Activated CD4-positive, alpha-beta T cell treated with anti-CD3 and anti-CD28 coated beads, Interleukin-2, amount 10 ng/mL, durations not matched to agents 7 days and 5 days (primary cell): ENCODE data around the gene MYCBP. TPM values are rescaled to one million over a fixed set of nuclear protein-coding genes. Genes with fewer than 3 reads are reported as not detected.
A peak's percentile ranks its signal among the peaks of the same experiment; 100 is the strongest.

Source experiments
- CTCF ChIA-PET: fragments of 350-600 bp; sonication (Branson Sonifier 250); formaldehyde crosslinking; loops from one replicate; lab custom pipeline; 2021; ENCODE audit warnings: antibody characterized with exemption; lab: Charles Lee
- POLR2A ChIA-PET: fragments of 350-600 bp; sonication (Branson Sonifier 250); formaldehyde crosslinking; loops from one replicate; lab custom pipeline; 2021; ENCODE audit warnings: antibody characterized with exemption; lab: Charles Lee
- DNase-seq: peaks from one replicate; pipeline ENCODE4 v3.0.0-alpha.2; 2020
- H3K27ac Mint-ChIP-seq: one replicate; pipeline ENCODE4 v1.8.0; 2021; ENCODE audit warnings: mild to moderate bottlenecking, moderate library complexity, mixed read lengths
- H3K27me3 Mint-ChIP-seq: one replicate; pipeline ENCODE4 v1.8.0; 2021; ENCODE audit warnings: mixed read lengths
- H3K36me3 Mint-ChIP-seq: one replicate; pipeline ENCODE4 v1.8.0; 2021; ENCODE audit warnings: low read depth, mixed read lengths
- H3K4me1 Mint-ChIP-seq: one replicate; pipeline ENCODE4 v1.8.0; 2021; ENCODE audit warnings: mixed read lengths
- H3K4me3 Mint-ChIP-seq: one replicate; pipeline ENCODE4 v1.8.0; 2021; ENCODE audit warnings: mild to moderate bottlenecking, moderate library complexity, mixed read lengths
- H3K9me3 Mint-ChIP-seq: one replicate; pipeline ENCODE4 v1.8.0; 2021; ENCODE audit warnings: mixed read lengths
- total RNA-seq, 2 experiments: library from RNA; stranded (reverse); gene quantifications; one replicate each; pipeline ENCODE4 v1.2.3, GENCODE V29; 2021

MYCBP gene
- total RNA-seq, 2 experiments from 2014 or later: 40.7 TPM

DNA sequence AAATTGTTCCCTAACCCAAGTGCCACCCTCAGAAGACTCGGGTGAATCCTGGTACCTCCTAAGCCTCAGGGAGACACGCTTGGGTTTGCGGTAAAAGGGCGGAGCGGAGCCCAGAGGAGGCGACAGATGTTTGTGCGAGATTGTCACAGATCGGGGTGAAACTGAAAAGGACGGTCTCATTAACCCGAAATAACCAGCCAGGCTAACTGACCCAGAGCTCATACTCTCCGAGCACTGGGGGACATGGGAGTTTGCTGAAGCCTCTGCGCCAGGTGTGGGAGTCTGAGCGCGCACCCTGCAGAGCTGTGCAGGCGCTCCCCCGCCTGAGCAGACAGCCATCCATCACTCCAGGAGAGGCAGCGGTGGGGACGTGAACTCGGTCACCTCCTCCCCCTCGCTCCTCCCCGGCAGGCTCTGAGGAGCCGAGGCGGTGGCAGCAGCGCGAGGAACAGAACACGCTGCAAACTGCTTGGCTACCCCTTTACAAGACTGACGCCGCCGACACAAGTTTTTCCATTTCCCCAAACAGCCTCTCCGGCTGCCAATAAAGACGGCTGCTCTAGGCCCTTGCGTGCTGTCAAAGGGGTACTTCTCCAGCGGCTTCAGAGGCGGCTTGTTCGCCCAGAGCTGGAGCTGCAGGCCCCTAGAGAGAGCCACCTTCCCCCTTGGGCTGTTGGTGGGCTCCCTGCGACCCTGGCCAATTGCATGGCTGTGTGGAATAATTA lies 57.1 kb downstream of the MYCBP start:
- Mint-ChIP-seq H3K27ac (no peak overlapping the region), H3K27me3 (peaks cover 76% of the 10 kb centered on the region), H3K4me1 (peaks cover 22% of the 10 kb centered on the region), H3K9me3 (no peaks in the 10 kb centered on the region), H3K36me3 (no peaks in the 10 kb centered on the region), H3K4me3 (no peak overlapping the region)
- peak; percentile 13 for DNase-seq
- ChIA-PET POLR2A (no interaction called here), CTCF (no interaction called here)

DNA sequence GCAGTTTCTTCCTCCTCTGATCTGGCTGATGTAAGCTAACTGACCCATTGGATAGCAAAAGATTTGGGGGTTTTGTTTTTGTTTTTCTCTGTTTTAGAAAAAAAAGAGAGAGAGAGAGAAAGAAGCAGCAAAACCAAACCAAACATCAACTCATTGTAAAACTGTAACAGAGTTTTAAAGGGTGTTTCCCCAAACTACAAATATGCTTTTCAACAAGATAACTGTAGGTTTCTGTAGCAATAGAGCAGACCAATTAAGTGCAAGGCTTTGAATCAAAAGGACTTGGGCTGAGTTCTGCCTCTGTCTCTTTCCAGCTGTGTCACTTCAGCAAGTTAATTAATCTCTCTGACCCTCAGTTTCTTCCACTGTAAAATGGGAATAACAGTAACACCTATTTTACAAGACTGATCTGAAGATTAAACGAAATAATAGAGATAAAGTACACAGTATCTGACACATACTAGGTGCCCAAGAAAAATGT lies 58.1 kb downstream of the MYCBP start:
- DNase-seq: no peak
- no peak overlapping the region for H3K27ac Mint-ChIP-seq
- CTCF ChIA-PET: no interaction called here
- peaks cover 22% of the 10 kb centered on the region for H3K4me1 Mint-ChIP-seq
- peaks cover 74% of the 10 kb centered on the region for H3K27me3 Mint-ChIP-seq
- no peaks in the 10 kb centered on the region for H3K9me3 Mint-ChIP-seq
- H3K4me3 Mint-ChIP-seq: no peak overlapping the region
- POLR2A ChIA-PET: no interaction called here
- H3K36me3 Mint-ChIP-seq: no peaks in the 10 kb centered on the region

DNA sequence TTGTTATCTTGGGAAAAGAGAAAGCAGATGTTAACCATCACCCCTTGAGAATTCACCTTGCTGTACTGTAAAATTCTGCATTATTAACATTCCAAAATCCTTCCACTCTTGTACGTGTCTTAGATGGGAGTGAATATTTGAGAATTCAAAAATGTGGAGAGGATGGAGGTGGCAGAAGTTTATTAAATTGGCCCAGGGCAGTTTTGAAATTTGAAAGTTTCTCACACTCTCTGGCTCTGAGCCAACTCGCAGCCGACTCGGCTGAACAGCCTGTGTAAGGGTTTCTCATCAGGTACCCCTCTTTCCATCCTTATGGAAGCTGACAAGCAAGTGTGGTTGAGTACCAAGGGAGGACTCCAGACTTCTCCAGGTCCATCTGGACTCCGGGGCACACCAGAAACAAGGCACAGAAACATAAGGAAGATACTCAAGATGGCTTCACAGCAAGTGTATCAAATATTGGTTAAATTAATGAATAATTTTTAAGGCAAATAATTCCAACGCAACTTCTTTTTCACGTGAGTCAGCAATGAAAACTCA lies 58.6 kb downstream of the MYCBP start:
- Mint-ChIP-seq H3K4me1 (peaks cover 22% of the 10 kb centered on the region), H3K4me3 (no peak overlapping the region), H3K27ac (no peak overlapping the region), H3K27me3 (peaks cover 70% of the 10 kb centered on the region), H3K9me3 (no peaks in the 10 kb centered on the region), H3K36me3 (no peaks in the 10 kb centered on the region)
- ChIA-PET CTCF (no interaction called here), POLR2A (no interaction called here)
- DNase-seq: no peak

DNA sequence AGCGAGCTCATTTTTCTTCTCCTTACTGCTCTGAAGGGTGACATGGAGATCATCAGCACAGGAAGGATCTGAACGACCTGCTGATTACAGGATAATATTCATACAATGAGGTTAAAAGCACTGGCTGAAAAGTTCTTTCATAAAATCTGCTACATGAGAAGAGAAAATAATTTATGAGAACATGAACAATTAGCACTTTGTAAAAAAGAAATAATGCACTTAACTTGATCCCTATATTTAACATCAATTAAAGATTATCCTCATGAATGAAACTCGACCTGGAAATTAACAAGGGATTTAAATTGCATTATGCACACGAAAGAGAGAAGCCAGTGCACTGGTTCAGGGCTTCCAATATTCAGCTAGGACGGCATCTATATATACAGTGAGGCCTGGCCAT lies 60.2 kb downstream of the MYCBP start:
- no peak for DNase-seq
- Mint-ChIP-seq H3K4me3 (no peak overlapping the region), H3K27me3 (peaks cover 70% of the 10 kb centered on the region), H3K36me3 (no peaks in the 10 kb centered on the region), H3K27ac (no peak overlapping the region), H3K9me3 (no peaks in the 10 kb centered on the region), H3K4me1 (peaks cover 17% of the 10 kb centered on the region)
- POLR2A ChIA-PET: no interaction called here
- CTCF ChIA-PET: interaction anchor here (1.1 kb wide), 1 partner anchor 1358 kb away, joined by 3 read pairs; no protein-coding TSS in a partner anchor

Other genes with a start within 250 kb of the MYCBP start
- 10 to 100 TPM; 17.2 to 17.5 TPM for gene RRAGC, start 13.6 kb downstream of the MYCBP start, total RNA-seq
- not detected for gene GJA9, start 8.2 kb upstream of the MYCBP start, total RNA-seq
- not detected for gene RHBDL2, start 68.5 kb upstream of the MYCBP start, total RNA-seq
- 10 to 100 TPM; 61.2 to 74.5 TPM for gene AKIRIN1, start 117.9 kb upstream of the MYCBP start, total RNA-seq
- gene NDUFS5, start 153.0 kb upstream of the MYCBP start, total RNA-seq: 100 to 1,000 TPM; 125 to 148 TPM